HG03521 (cell line): ENCODE results near the gene MS4A13.
"Not testable (repeated sequence)": the region's sequence is repeated elsewhere in the genome, so short reads cannot be mapped to it uniquely, and the experiment has no call there.

Experiments
- ATAC-seq: cut with Tn5 transposase; IDR thresholded peaks from one replicate; pipeline ENCODE4 v1.9.1; 2021; ENCODE audit warnings: mild to moderate bottlenecking, moderate library complexity; ENCODE audit not compliant: unreplicated experiment

Gene MS4A13

GRCh38 chr11:60530454-60531100, 15.4 kb downstream of the MS4A13 start:
- ATAC-seq, result no peak

GRCh38 chr11:60532383-60532782, 17.2 kb downstream of the MS4A13 start:
- ATAC-seq, result not testable (repeated sequence)

DNA sequence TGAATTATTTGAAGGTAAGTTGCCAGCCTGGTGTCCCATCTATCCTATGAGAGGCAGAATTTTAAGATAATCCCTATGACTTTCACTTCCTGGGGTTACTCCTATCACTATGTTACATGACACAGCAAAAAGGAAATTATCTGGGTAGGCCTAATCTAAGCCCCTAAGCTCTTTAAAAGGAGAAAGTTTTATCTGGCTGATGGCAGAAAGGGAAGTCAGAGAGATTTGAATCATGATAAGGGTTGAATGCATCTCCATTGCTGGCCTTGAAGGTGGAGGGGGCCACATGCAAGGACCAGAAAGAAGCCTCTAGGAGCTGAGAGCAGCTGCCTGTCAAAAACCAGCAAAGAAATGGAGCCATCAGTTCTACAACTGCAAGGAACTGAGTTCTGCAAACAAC, 23.4 kb downstream of the MS4A13 start:
- not testable (repeated sequence) for ATAC-seq

DNA sequence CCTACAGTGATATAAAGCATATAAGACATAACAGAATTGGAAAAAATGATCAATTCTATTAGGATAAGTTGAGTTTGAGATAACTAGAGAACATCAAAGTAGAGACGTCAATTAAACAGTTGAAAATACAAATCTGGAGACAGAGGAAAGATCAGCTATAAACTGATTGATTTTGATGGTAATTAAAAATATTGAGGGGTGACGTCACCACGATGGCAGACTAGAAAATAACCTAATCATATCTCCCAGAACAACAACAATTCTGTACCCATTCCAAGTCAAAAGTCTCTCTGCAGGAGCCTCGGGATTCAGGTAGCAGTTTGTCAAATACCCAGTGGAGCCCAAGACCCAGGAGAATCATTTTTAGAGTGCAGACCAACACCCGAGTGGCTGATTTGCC, 28.9 kb downstream of the MS4A13 start:
- no peak for ATAC-seq

DNA sequence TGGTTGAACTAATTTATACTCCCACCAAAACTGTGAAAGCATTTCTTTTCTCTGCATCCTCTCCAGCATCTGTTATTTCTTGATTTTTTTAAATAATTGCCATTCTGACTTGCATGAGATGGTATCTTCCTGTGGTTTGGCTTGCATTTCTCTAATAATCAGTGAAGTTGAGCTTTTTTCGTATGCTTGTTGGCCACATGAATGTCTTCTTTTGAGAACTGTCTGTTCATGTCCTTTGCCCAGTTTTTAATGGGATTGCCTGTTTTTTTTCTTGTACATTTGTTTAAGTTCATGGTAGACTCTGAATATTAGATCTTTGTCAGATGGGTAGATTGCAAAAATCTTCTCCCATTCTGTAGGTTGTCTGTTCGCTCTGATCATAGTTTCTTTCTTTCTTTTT, 46.1 kb downstream of the MS4A13 start:
- no peak for ATAC-seq

- no peak for ATAC-seq
Measured at GRCh38 chr11:60563553-60564235, 48.5 kb downstream of the MS4A13 start.

DNA sequence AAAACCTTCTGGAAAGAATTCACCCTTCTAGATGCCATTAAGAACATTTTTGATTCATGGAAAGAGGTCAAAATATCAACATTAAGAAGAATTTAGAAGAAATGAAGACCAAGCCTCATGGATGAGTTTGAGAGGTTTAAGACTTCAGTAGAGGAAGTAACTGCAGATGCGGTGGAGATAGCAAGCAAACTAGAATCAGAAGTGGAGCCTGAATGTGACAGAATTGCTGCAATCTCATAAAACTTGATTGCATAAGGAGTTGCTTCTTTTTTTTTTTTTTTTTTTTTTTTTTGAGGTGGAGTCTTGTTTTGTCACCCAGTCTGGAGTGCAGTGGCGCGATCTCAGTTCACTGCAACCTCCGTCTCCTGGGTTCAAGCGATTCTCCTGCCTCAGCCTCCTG, 51.6 kb downstream of the MS4A13 start:
- no peak for ATAC-seq

DNA sequence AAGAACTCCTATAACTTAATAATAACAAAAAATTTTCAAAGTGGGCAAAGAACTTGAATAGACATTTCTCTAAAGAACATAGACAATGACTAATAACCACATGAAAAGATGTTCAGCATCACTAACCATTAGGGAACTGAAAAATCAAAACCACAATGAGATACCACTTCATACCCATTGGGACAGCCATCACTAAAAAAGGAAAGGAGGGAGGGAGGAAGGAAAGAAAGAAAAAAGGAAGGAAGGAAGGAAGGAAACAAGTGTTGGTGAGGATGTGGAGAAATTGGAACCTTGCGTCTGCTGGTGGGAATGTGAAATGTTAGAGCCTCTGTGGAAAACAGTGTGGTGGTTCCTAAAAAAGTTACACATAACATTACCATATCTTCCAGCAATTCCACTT, 55.8 kb downstream of the MS4A13 start:
- ATAC-seq, result no peak

GRCh38 chr11:60589611-60590010, 74.4 kb downstream of the MS4A13 start:
- no peak for ATAC-seq
